ENCODE data around the gene PPP1R36. TPM values are rescaled to one million over a fixed set of nuclear protein-coding genes. Genes with fewer than 3 reads are reported as not detected.

The PPP1R36 gene
- polyA plus RNA-seq, 2 of the 4 experiments (the other 2 are of a cell fraction) = 0.47 to 0.48 TPM

DNA sequence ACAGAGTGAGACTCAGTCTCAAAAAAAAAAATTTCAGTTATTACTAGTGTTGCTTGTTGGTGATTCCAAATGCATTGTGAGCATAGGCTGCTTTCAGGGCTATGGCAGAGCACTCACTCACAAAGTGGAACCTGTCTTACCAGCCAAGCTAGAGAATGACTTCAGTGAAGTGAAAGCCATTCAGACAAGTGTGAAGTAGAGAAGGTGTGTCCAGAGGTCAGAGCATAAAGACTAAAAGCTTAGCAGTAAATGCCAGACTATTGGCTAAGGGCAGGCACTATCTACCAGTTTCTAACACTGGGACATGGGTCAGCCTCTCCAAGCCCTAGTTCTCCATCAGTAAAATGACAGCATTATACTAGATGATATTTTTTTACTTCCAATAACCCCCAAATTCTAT lies 12.7 kb downstream of the PPP1R36 start:
- H3K4me3 ChIP-seq = no peak overlapping the region
- ChIA-PET POLR2A (no interaction called here), CTCF (interaction anchor here (0.5 to 4.1 kb wide), 4 partner anchors 22 to 348 kb away, joined by 3 to 18 read pairs (median 4); partner anchors contain the start of gene HSPA2)
- no peak overlapping the region for H3K27ac ChIP-seq
- no peaks in the 10 kb centered on the region for H3K9me3 ChIP-seq
- FAIRE-seq = no peak
- no peak overlapping the region for H3K4me2 ChIP-seq
- H3K4me1 ChIP-seq = peaks cover 15% of the 10 kb centered on the region
- TF ChIP-seq ESRRA (IDR thresholded peaks at IDR 0.05; ENCODE audit: borderline replicate concordance, low read length) (no peak), JUN (IDR thresholded peaks at IDR 0.05) (no peak), RFX5 (IDR thresholded peaks at IDR 0.05) (no peak), EP300 (IDR thresholded peaks at IDR 0.05) (no peak), RCOR1 (IDR thresholded peaks at IDR 0.05; ENCODE audit: low read depth, low read length) (no peak), HEYL (CRISPR knock-in tag; IDR thresholded peaks at IDR 0.05) (no peak), FOSL2 (IDR thresholded peaks at IDR 0.05) (no peak), FOSL2 (CRISPR knock-in tag; IDR thresholded peaks at IDR 0.05) (no peak), POLR2A (IDR thresholded peaks at IDR 0.05; ENCODE audit: low read length) (no peak), ZSCAN20 (CRISPR knock-in tag; IDR thresholded peaks at IDR 0.05) (no peak), ELK1 (IDR thresholded peaks at IDR 0.05; ENCODE audit: low read depth, low read length) (no peak), HOXB5 (CRISPR knock-in tag; IDR thresholded peaks at IDR 0.05) (no peak), NPAS2 (CRISPR knock-in tag; IDR thresholded peaks at IDR 0.05; ENCODE audit: borderline replicate concordance) (no peak), RAD21 (conservative IDR thresholded peaks at IDR 0.05 in 1 of 2, IDR thresholded peaks at IDR 0.05 in 1 of 2) (no peak), EHF (CRISPR knock-in tag; IDR thresholded peaks at IDR 0.05) (no peak), NFE2L2 (conservative IDR thresholded peaks at IDR 0.05; ENCODE audit: low read length) (no peak), HES2 (IDR thresholded peaks at IDR 0.05) (no peak)
- DNase-seq (ENCODE audit: low read depth in 1 of 2, low spot score in 1 of 2) = no peak
- ATAC-seq = no peak

GRCh38 chr14:64563696-64564095 lies 13.9 kb downstream of the PPP1R36 start:
- Histone ChIP-seq H3K4me1 (peaks cover 26% of the 10 kb centered on the region), H3K4me3 (no peak overlapping the region), H3K27ac (no peak overlapping the region), H3K4me2 (no peak overlapping the region), H3K9me3 (no peaks in the 10 kb centered on the region)
- ATAC-seq = no peak
- no peak for DNase-seq (ENCODE audit: low read depth in 1 of 2, low spot score in 1 of 2)
- no peak for FAIRE-seq
- no peak for TF ChIP-seq CBX2 (IDR thresholded peaks at IDR 0.05; ENCODE audit: borderline replicate concordance, low read depth)
- TF ChIP-seq, protein P1, sequence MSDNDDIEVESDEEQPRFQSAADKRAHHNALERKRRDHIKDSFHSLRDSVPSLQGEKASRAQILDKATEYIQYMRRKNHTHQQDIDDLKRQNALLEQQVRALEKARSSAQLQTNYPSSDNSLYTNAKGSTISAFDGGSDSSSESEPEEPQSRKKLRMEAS (IDR thresholded peaks at IDR 0.05) = no peak
- WGBS (ENCODE audit: missing lambda C conversion rate) = 74% methylated on average over 6 of the region's 6 CpGs
- CTCF ChIA-PET = interaction anchor here (4.1 kb wide), 1 partner anchor 73 kb away, joined by 18 read pairs; no protein-coding TSS in a partner anchor
- POLR2A ChIA-PET = interaction anchor here (1.9 kb wide), 1 partner anchor 23 kb away, joined by 8 read pairs; the partner anchor contains the start of gene HSPA2

- Histone ChIP-seq H3K4me3 (no peak overlapping the region), H3K27ac (peak overlapping the region; percentile 3 to 68; a peak in 4 of 6 replicates), H3K9me3 (no peaks in the 10 kb centered on the region), H3K4me1 (peaks cover 36% of the 10 kb centered on the region), H3K4me2 (no peak overlapping the region)
- WGBS (ENCODE audit: missing lambda C conversion rate) = 90% methylated on average over 5 of the region's 5 CpGs
- FAIRE-seq (no peak), DNase-seq (ENCODE audit: low read depth in 1 of 2, low spot score in 1 of 2) (no peak), ATAC-seq (peak; percentile 32 to 56; a peak in 4 of 6 replicates)
- ChIA-PET POLR2A (interaction anchor here (1.4 kb wide), 1 partner anchor 26 kb away, joined by 4 read pairs; the partner anchor contains the start of gene HSPA2), CTCF (interaction anchor here (0.5 to 1.8 kb wide), 2 partner anchors 55 to 114 kb away, joined by 3 to 5 read pairs; no protein-coding TSS in a partner anchor)
- no peak for TF ChIP-seq ZSCAN20 (CRISPR knock-in tag; IDR thresholded peaks at IDR 0.05)
- TF ChIP-seq POLR2AphosphoS2 (conservative IDR thresholded peaks at IDR 0.05; ENCODE audit: low read length) = no peak
- no peak for TF ChIP-seq NR3C1 (IDR thresholded peaks at IDR 0.05)
- TF ChIP-seq, protein P2, sequence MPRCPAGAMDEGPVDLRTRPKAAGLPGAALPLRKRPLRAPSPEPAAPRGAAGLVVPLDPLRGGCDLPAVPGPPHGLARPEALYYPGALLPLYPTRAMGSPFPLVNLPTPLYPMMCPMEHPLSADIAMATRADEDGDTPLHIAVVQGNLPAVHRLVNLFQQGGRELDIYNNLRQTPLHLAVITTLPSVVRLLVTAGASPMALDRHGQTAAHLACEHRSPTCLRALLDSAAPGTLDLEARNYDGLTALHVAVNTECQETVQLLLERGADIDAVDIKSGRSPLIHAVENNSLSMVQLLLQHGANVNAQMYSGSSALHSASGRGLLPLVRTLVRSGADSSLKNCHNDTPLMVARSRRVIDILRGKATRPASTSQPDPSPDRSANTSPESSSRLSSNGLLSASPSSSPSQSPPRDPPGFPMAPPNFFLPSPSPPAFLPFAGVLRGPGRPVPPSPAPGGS (IDR thresholded peaks at IDR 0.05) = no peak
- TF ChIP-seq SMC3 (IDR thresholded peaks at IDR 0.05) = no peak
- TF ChIP-seq TFCP2L1 (CRISPR knock-in tag; IDR thresholded peaks at IDR 0.05) = no peak
- TF ChIP-seq, protein P3, sequence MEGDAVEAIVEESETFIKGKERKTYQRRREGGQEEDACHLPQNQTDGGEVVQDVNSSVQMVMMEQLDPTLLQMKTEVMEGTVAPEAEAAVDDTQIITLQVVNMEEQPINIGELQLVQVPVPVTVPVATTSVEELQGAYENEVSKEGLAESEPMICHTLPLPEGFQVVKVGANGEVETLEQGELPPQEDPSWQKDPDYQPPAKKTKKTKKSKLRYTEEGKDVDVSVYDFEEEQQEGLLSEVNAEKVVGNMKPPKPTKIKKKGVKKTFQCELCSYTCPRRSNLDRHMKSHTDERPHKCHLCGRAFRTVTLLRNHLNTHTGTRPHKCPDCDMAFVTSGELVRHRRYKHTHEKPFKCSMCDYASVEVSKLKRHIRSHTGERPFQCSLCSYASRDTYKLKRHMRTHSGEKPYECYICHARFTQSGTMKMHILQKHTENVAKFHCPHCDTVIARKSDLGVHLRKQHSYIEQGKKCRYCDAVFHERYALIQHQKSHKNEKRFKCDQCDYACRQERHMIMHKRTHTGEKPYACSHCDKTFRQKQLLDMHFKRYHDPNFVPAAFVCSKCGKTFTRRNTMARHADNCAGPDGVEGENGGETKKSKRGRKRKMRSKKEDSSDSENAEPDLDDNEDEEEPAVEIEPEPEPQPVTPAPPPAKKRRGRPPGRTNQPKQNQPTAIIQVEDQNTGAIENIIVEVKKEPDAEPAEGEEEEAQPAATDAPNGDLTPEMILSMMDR (IDR thresholded peaks at IDR 0.05) = no peak
- TF ChIP-seq, protein P4, sequence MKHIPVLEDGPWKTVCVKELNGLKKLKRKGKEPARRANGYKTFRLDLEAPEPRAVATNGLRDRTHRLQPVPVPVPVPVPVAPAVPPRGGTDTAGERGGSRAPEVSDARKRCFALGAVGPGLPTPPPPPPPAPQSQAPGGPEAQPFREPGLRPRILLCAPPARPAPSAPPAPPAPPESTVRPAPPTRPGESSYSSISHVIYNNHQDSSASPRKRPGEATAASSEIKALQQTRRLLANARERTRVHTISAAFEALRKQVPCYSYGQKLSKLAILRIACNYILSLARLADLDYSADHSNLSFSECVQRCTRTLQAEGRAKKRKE (CRISPR knock-in tag; IDR thresholded peaks at IDR 0.05; ENCODE audit: low read depth) = no peak
- no peak for TF ChIP-seq EHMT2 (IDR thresholded peaks at IDR 0.05; ENCODE audit: low read depth)
- TF ChIP-seq KDM1A (IDR thresholded peaks at IDR 0.05; ENCODE audit: low read depth) = no peak
- TF ChIP-seq CEBPB (IDR thresholded peaks at IDR 0.05) = no peak
- no peak for TF ChIP-seq HES2 (IDR thresholded peaks at IDR 0.05)
- no peak for TF ChIP-seq PHF8 (IDR thresholded peaks at IDR 0.05; ENCODE audit: borderline replicate concordance, low read depth)
- TF ChIP-seq HOXB13 (CRISPR knock-in tag; IDR thresholded peaks at IDR 0.05; ENCODE audit: low read depth) = no peak
- TF ChIP-seq ESRRA (IDR thresholded peaks at IDR 0.05; ENCODE audit: borderline replicate concordance, low read length) = no peak
Measured at GRCh38 chr14:64566651-64567122, 16.9 kb downstream of the PPP1R36 start.

All from A549 (cell line).